H9 (cell line): ENCODE results near the gene SPSB4. TPM values are rescaled to one million over a fixed set of nuclear protein-coding genes. Genes with fewer than 3 reads are reported as not detected.

ENCODE experiments used
- DNase-seq: peaks from one replicate; pipeline ENCODE4 v3.0.0-alpha.2; 2017
- H2AFZ ChIP-seq: one replicate; pipeline ENCODE4 v1.6.1; 2013; ENCODE audit warnings: mild to moderate bottlenecking, low read length, control low read depth, moderate library complexity
- H2AK5ac ChIP-seq: 2 replicates; pipeline ENCODE4 v1.6.1; 2013; ENCODE audit warnings: low read length, control low read depth, mixed read lengths; ENCODE audit not compliant: insufficient read length
- H2BK120ac ChIP-seq: one replicate; pipeline ENCODE4 v1.6.1; 2013; ENCODE audit warnings: low read depth, mild to moderate bottlenecking, low read length, control low read depth, inconsistent platforms; ENCODE audit not compliant: poor library complexity, severe bottlenecking
- H2BK12ac ChIP-seq: 2 replicates; pipeline ENCODE4 v1.6.1; 2013; ENCODE audit warnings: low read length, control low read depth, mixed read lengths, low read depth; ENCODE audit not compliant: insufficient read length
- H2BK15ac ChIP-seq: 2 replicates; pipeline ENCODE4 v1.6.1; 2013; ENCODE audit warnings: low read depth, low read length, control low read depth
- H2BK20ac ChIP-seq: one replicate; pipeline ENCODE4 v1.6.1; 2013; ENCODE audit warnings: low read depth, mild to moderate bottlenecking, low read length, control low read depth, inconsistent platforms; ENCODE audit not compliant: poor library complexity, severe bottlenecking
- H2BK5ac ChIP-seq: 2 replicates; pipeline ENCODE4 v1.6.1; 2013; ENCODE audit warnings: low read length, control low read depth, mixed read lengths; ENCODE audit not compliant: insufficient read length
- H3K14ac ChIP-seq: 2 replicates; pipeline ENCODE4 v1.6.1; 2013; ENCODE audit warnings: low read length, control low read depth; ENCODE audit not compliant: insufficient read depth
- H3K18ac ChIP-seq: 2 replicates; pipeline ENCODE4 v1.6.1; 2013; ENCODE audit warnings: low read depth, mild to moderate bottlenecking, mixed read lengths, low read length, control low read depth; ENCODE audit not compliant: insufficient read length
- H3K23ac ChIP-seq: 2 replicates; pipeline ENCODE4 v1.6.1; 2013; ENCODE audit warnings: low read length, control low read depth, mixed read lengths, low read depth; ENCODE audit not compliant: insufficient read length
- H3K23me2 ChIP-seq: 2 replicates; pipeline ENCODE4 v1.6.1; 2013; ENCODE audit warnings: low read depth, mild to moderate bottlenecking, mixed read lengths, low read length, control low read depth; ENCODE audit not compliant: insufficient read length, poor library complexity, severe bottlenecking
- H3K27ac ChIP-seq: 2 replicates; pipeline ENCODE4 v1.5.1; 2013; ENCODE audit warnings: low read length, control low read depth, mixed read lengths, low read depth; ENCODE audit not compliant: insufficient read length
- H3K27me3 ChIP-seq: 2 replicates; pipeline ENCODE4 v1.6.1; 2013; ENCODE audit warnings: low read length, control low read depth, inconsistent platforms; ENCODE audit not compliant: insufficient read depth
- H3K4ac ChIP-seq: 2 replicates; pipeline ENCODE4 v1.6.1; 2013; ENCODE audit warnings: low read depth, mild to moderate bottlenecking, control low read depth, inconsistent platforms, low read length, moderate library complexity
- H3K4me1 ChIP-seq: 2 replicates; pipeline ENCODE4 v1.6.1; 2013; ENCODE audit warnings: low read length, control low read depth, inconsistent platforms; ENCODE audit not compliant: insufficient read depth
- H3K4me2 ChIP-seq: 2 replicates; pipeline ENCODE4 v1.6.1; 2013; ENCODE audit warnings: low read length, control low read depth, mixed read lengths; ENCODE audit not compliant: insufficient read length, insufficient read depth
- H3K56ac ChIP-seq: 2 replicates; pipeline ENCODE4 v1.6.1; 2013; ENCODE audit warnings: low read depth, mild to moderate bottlenecking, mixed read lengths, low read length, control low read depth; ENCODE audit not compliant: insufficient read length
- H3K79me1 ChIP-seq: 2 replicates; pipeline ENCODE4 v1.6.1; 2013; ENCODE audit warnings: low read depth, mild to moderate bottlenecking, moderate library complexity, low read length, control low read depth, inconsistent platforms; ENCODE audit not compliant: insufficient read depth, poor library complexity, severe bottlenecking
- H3K79me2 ChIP-seq: 2 replicates; pipeline ENCODE4 v1.6.1; 2013; ENCODE audit warnings: low read length, control low read depth, inconsistent platforms; ENCODE audit not compliant: insufficient read depth
- H3K9ac ChIP-seq: 2 replicates; pipeline ENCODE4 v1.6.1; 2013; ENCODE audit warnings: low read length, control low read depth, mixed read lengths; ENCODE audit not compliant: insufficient read length; ENCODE audit errors: extremely low read depth
- H3K9me3 ChIP-seq: one replicate; pipeline ENCODE4 v1.6.1; 2013; ENCODE audit warnings: low read depth, low read length, inconsistent platforms; ENCODE audit not compliant: control insufficient read depth
- H3T11ph ChIP-seq: one replicate; pipeline ENCODE4 v1.6.1; 2013; ENCODE audit warnings: mild to moderate bottlenecking, low read length, control low read depth, inconsistent platforms
- H4K20me1 ChIP-seq: one replicate; pipeline ENCODE4 v1.6.1; 2013; ENCODE audit not compliant: control insufficient read depth, insufficient read length, insufficient read depth
- H4K5ac ChIP-seq: 2 replicates; pipeline ENCODE4 v1.6.1; 2013; ENCODE audit warnings: low read depth, mild to moderate bottlenecking, mixed read lengths, low read length, control low read depth; ENCODE audit not compliant: insufficient read length
- H4K8ac ChIP-seq: replicated peaks from 2 replicates; pipeline ENCODE4 v1.6.1; 2013; ENCODE audit warnings: low read length, control low read depth, mixed read lengths, low read depth; ENCODE audit not compliant: insufficient read length
- H4K91ac ChIP-seq: 2 replicates; pipeline ENCODE4 v1.6.1; 2013; ENCODE audit warnings: low read depth, mild to moderate bottlenecking, moderate library complexity, mixed read lengths, low read length, control low read depth; ENCODE audit not compliant: insufficient read length
- H3K27ac Mint-ChIP-seq, 3 experiments: 2 replicates in 2 of 3; 3 replicates in 1 of 3; pipeline ENCODE4 v1.8.0; 2020 to 2021; ENCODE audit warnings: mixed read lengths in 3 of 3, mild to moderate bottlenecking in 1 of 3, moderate library complexity in 1 of 3
- H3K27me3 Mint-ChIP-seq: 2 replicates; pipeline ENCODE4 v1.8.0; 2021; ENCODE audit warnings: low read depth, mild to moderate bottlenecking, moderate library complexity, mixed read lengths
- H3K36me3 Mint-ChIP-seq, 3 experiments: 2 replicates in 2 of 3; 3 replicates in 1 of 3; pipeline ENCODE4 v1.8.0; 2020 to 2021; ENCODE audit warnings: low read depth in 3 of 3, mixed read lengths in 3 of 3; ENCODE audit not compliant: insufficient read depth in 1 of 3
- H3K4me1 Mint-ChIP-seq, 2 experiments: 2 replicates each; pipeline ENCODE4 v1.8.0; 2020; ENCODE audit warnings: mixed read lengths in 2 of 2
- H3K4me3 Mint-ChIP-seq, 2 experiments: 2 replicates in 1 of 2; 3 replicates in 1 of 2; pipeline ENCODE4 v1.8.0; 2020 to 2021; ENCODE audit warnings: mild to moderate bottlenecking in 2 of 2, mixed read lengths in 2 of 2, moderate library complexity in 1 of 2
- H3K9me3 Mint-ChIP-seq, 2 experiments: 2 replicates in 1 of 2; 3 replicates in 1 of 2; pipeline ENCODE4 v1.8.0; 2020; ENCODE audit warnings: mild to moderate bottlenecking in 2 of 2, mixed read lengths in 2 of 2, moderate library complexity in 1 of 2
- CTCF ChIP-seq: fragments of 200-600 bp; sonication (generic); conservative IDR thresholded peaks from 3 replicates; pipeline ENCODE4 v1.8.0; 2021; ENCODE audit warnings: antibody characterized with exemption, mild to moderate bottlenecking
- WGBS: extraction: QIAGEN DNeasy Blood & Tissue Kit; methylation state at CpG from one replicate; pipeline ENCODE4 v1.1.7; 2013; ENCODE audit warnings: missing lambda C conversion rate, low lambda C conversion rate, mixed read lengths; ENCODE audit not compliant: insufficient read length; ENCODE audit errors: extremely low coverage; 5-methylcytosine and 5-hydroxymethylcytosine counted together
- total RNA-seq: library from RNA; stranded (reverse); gene quantifications from 2 replicates; pipeline ENCODE4 v1.2.1, GENCODE V29; 2021

SPSB4 gene
- total RNA-seq, 1 experiment from 2014 or later, result 6.2 TPM

GRCh38 chr3:141103503-141103902 is 52.4 kb downstream of the SPSB4 start:
- Mint-ChIP-seq H3K4me3 (no peak overlapping the region), H3K27ac (no peak overlapping the region), H3K9me3 (peaks cover 6 to 10% of the 10 kb centered on the region in 2 experiments; a peak in 4 of 5 replicates), H3K4me1 (peaks cover 17 to 18% of the 10 kb centered on the region in 2 experiments), H3K36me3 (peaks cover 4 to 10% (median 9%) of the 10 kb centered on the region in 3 experiments), H3K27me3 (0 out of 2 replicates have a peak, but pooled peaks cover 1% of the 10 kb centered on the region)
- Histone ChIP-seq H2BK15ac (no peak overlapping the region), H4K5ac (no peak overlapping the region), H3K79me1 (no peaks in the 10 kb centered on the region), H3K56ac (no peak overlapping the region), H2AFZ (no peak overlapping the region), H3K4ac (no peak overlapping the region), H3K23ac (no peak overlapping the region), H4K20me1 (no peaks in the 10 kb centered on the region), H3K9ac (no peak overlapping the region), H4K91ac (no peak overlapping the region), H2BK12ac (no peak overlapping the region), H3K9me3 (no peaks in the 10 kb centered on the region), H3K4me2 (no peak overlapping the region), H3K14ac (no peak overlapping the region), H3K23me2 (no peaks in the 10 kb centered on the region), H2BK5ac (no peak overlapping the region), H2AK5ac (no peak overlapping the region), H2BK120ac (no peak overlapping the region), H4K8ac (no peak overlapping the region), H3K18ac (no peak overlapping the region), H2BK20ac (no peak overlapping the region), H3T11ph (no peak overlapping the region), H3K27ac (no peak overlapping the region), H3K27me3 (no peaks in the 10 kb centered on the region), H3K4me1 (no peaks in the 10 kb centered on the region), H3K79me2 (no peaks in the 10 kb centered on the region)
- WGBS, result no CpG with 5 or more reads among the region's 4 CpGs
- no peak for TF ChIP-seq CTCF
- DNase-seq, result no peak
